ENCODE results near the gene NEO1.
"Not testable (repeated sequence)": the region's sequence is repeated elsewhere in the genome, so short reads cannot be mapped to it uniquely, and the experiment has no call there.

Gene NEO1

GRCh38 chr15:73141216-73141900 is 89.1 kb downstream of the NEO1 start:
- no peak for DNase-seq (ENCODE audit: low read depth)

- DNase-seq (ENCODE audit: low read depth): no peak
Observed at GRCh38 chr15:73142802-73143762, 90.8 kb downstream of the NEO1 start.

- DNase-seq (ENCODE audit: low read depth): no peak
Observed at GRCh38 chr15:73143763-73144155, 91.5 kb downstream of the NEO1 start.

- no peak for DNase-seq (ENCODE audit: low read depth)
Observed at GRCh38 chr15:73146419-73146818, 94.2 kb downstream of the NEO1 start.

GRCh38 chr15:73150831-73151230 is 98.6 kb downstream of the NEO1 start:
- DNase-seq (ENCODE audit: low read depth): no peak

- no peak for DNase-seq (ENCODE audit: low read depth)
Observed at GRCh38 chr15:73153024-73153423, 100.8 kb downstream of the NEO1 start.

- no peak for DNase-seq (ENCODE audit: low read depth)
Observed at GRCh38 chr15:73153447-73153846, 101.2 kb downstream of the NEO1 start.

GRCh38 chr15:73156431-73157191 is 104.3 kb downstream of the NEO1 start:
- no peak for DNase-seq (ENCODE audit: low read depth)

GRCh38 chr15:73161546-73161945 is 109.3 kb downstream of the NEO1 start:
- DNase-seq (ENCODE audit: low read depth): no peak

- DNase-seq (ENCODE audit: low read depth): no peak
Observed at GRCh38 chr15:73165435-73165834, 113.2 kb downstream of the NEO1 start.

- no peak for DNase-seq (ENCODE audit: low read depth)
Observed at GRCh38 chr15:73165844-73166243, 113.6 kb downstream of the NEO1 start.

- not testable (repeated sequence) for DNase-seq (ENCODE audit: low read depth)
Observed at GRCh38 chr15:73166711-73167110, 114.4 kb downstream of the NEO1 start.

GRCh38 chr15:73168487-73168886 is 116.2 kb downstream of the NEO1 start:
- DNase-seq (ENCODE audit: low read depth): no peak

GRCh38 chr15:73171711-73172110 is 119.4 kb downstream of the NEO1 start:
- DNase-seq (ENCODE audit: low read depth): no peak

GRCh38 chr15:73172508-73172907 is 120.2 kb downstream of the NEO1 start:
- DNase-seq (ENCODE audit: low read depth): no peak

GRCh38 chr15:73174171-73174570 is 121.9 kb downstream of the NEO1 start:
- no peak for DNase-seq (ENCODE audit: low read depth)

GRCh38 chr15:73175382-73175781 is 123.1 kb downstream of the NEO1 start:
- DNase-seq (ENCODE audit: low read depth): no peak

GRCh38 chr15:73176598-73176997 is 124.3 kb downstream of the NEO1 start:
- DNase-seq (ENCODE audit: low read depth): no peak

GRCh38 chr15:73183071-73183470 is 130.8 kb downstream of the NEO1 start:
- no peak for DNase-seq (ENCODE audit: low read depth)

GRCh38 chr15:73190189-73190601 is 137.9 kb downstream of the NEO1 start:
- DNase-seq (ENCODE audit: low read depth): no peak

- no peak for DNase-seq (ENCODE audit: low read depth)
Observed at GRCh38 chr15:73195166-73195565, 142.9 kb downstream of the NEO1 start.

- DNase-seq (ENCODE audit: low read depth): no peak
Observed at GRCh38 chr15:73196113-73196512, 143.8 kb downstream of the NEO1 start.

GRCh38 chr15:73200339-73200738 is 148.1 kb downstream of the NEO1 start:
- no peak for DNase-seq (ENCODE audit: low read depth)

Data from stimulated activated CD8-positive, alpha-beta memory T cell treated with anti-CD3 and anti-CD28 coated beads, Interleukin-15, amount 100 ng/mL, for 24 hours (primary cell).